Thyroid gland (tissue), 4 donors: ENCODE results near the gene HESX1. TPM values are rescaled to one million over a fixed set of nuclear protein-coding genes. Genes with fewer than 3 reads are reported as not detected.

ENCODE experiments used
- DNase-seq, 2 donors: peaks; one replicate each; pipeline ENCODE4 v3.0.0-alpha.2; 2019
- H3K27ac ChIP-seq, 3 donors: fragments of 200-600 bp; sonication (generic); 1 replicate in 2 of 3; 2 replicates in 1 of 3; pipeline ENCODE4 v1.5.1; 2016 to 2019; ENCODE audit warnings: mild to moderate bottlenecking in 1 of 3, moderate library complexity in 1 of 3
- H3K27me3 ChIP-seq: fragments of 200-600 bp; sonication (generic); one replicate; pipeline ENCODE4 v1.5.1; 2019
- H3K36me3 ChIP-seq, 2 donors: fragments of 200-600 bp; sonication (generic); one replicate each; pipeline ENCODE4 v1.5.1; 2016 to 2019
- H3K4me1 ChIP-seq, 2 donors: fragments of 200-600 bp; sonication (generic); one replicate each; pipeline ENCODE4 v1.5.1; 2017 to 2019
- H3K4me3 ChIP-seq, 3 donors: fragments of 200-600 bp; sonication (generic); replicated peaks in 1 of 3; 1 replicate in 2 of 3; 2 replicates in 1 of 3; pipeline ENCODE4 v1.5.1; 2016; ENCODE audit warnings: mild to moderate bottlenecking in 1 of 3
- H3K9me3 ChIP-seq: fragments of 200-600 bp; sonication (generic); one replicate; pipeline ENCODE4 v1.5.1; 2017
- CTCF ChIP-seq, 6 experiments: fragments of 200-600 bp in 3 of 6; fragments of 450-650 bp in 3 of 6; sonication (generic) in 3 of 6; IDR thresholded peaks; one replicate each; pipeline ENCODE4 v1.5.1; 2016 to 2019; ENCODE audit warnings: antibody characterized with exemption in 6 of 6, mild to moderate bottlenecking in 2 of 6, inconsistent platforms in 1 of 6, moderate library complexity in 1 of 6
- POLR2A ChIP-seq, 2 donors: fragments of 450-650 bp; IDR thresholded peaks; one replicate each; pipeline ENCODE4 v1.6.1; 2017; ENCODE audit warnings: antibody characterized with exemption in 2 of 2, mild to moderate bottlenecking in 2 of 2, moderate library complexity in 1 of 2
- WGBS, 2 donors: methylation state at CpG; one replicate each; pipeline ENCODE4 v1.1.5; 2017; 5-methylcytosine and 5-hydroxymethylcytosine counted together
- intact Hi-C: fragments of 100-400 bp; cut with DNase I; formaldehyde crosslinking; loops from one replicate; pipeline ENCODE4 v1.15.1; 2023
- total RNA-seq, 4 donors: library from RNA; depleted of rRNA; stranded (reverse); fragments of >200 nt; gene quantifications; one replicate each; pipeline ENCODE4 v1.2.3, GENCODE V29; 2016

Gene HESX1
- total RNA-seq, 4 donors from 2014 or later = 0.56 to 1.6 TPM; not detected in 2

GRCh38 chr3:57221883-57222282 lies 22.1 kb upstream of the HESX1 start:
- no peaks in the 10 kb centered on the region for H3K27me3 ChIP-seq
- intact Hi-C loops = loop anchor here (5.0 kb wide), 1 partner anchor 120 kb away; no protein-coding TSS in a partner anchor
- WGBS, 2 donors = 56 to 59% methylated on average over 2 of the region's 2 CpGs
- no peak for DNase-seq
- H3K9me3 ChIP-seq = no peaks in the 10 kb centered on the region
- H3K4me3 ChIP-seq = no peak overlapping the region
- no peak overlapping the region for H3K27ac ChIP-seq
- TF ChIP-seq CTCF (IDR thresholded peaks at IDR 0.05) (no peak), POLR2A (IDR thresholded peaks at IDR 0.05) (no peak)
- H3K36me3 ChIP-seq = no peaks in the 10 kb centered on the region
- no peaks in the 10 kb centered on the region for H3K4me1 ChIP-seq

- no peak for DNase-seq
- TF ChIP-seq POLR2A (IDR thresholded peaks at IDR 0.05) (no peak), CTCF (IDR thresholded peaks at IDR 0.05) (no peak)
- H3K4me1 ChIP-seq = no peaks in the 10 kb centered on the region
- H3K27ac ChIP-seq = no peak overlapping the region
- no peak overlapping the region for H3K4me3 ChIP-seq
- no peaks in the 10 kb centered on the region for H3K36me3 ChIP-seq
- H3K27me3 ChIP-seq = no peaks in the 10 kb centered on the region
- 90 to 96% methylated on average over 2 of the region's 2 CpGs for WGBS, 2 donors
- no peaks in the 10 kb centered on the region for H3K9me3 ChIP-seq
- intact Hi-C loops = no loop called here
These were observed 6.6 kb upstream of the HESX1 start for GRCh38 chr3:57206423-57206822.

DNA sequence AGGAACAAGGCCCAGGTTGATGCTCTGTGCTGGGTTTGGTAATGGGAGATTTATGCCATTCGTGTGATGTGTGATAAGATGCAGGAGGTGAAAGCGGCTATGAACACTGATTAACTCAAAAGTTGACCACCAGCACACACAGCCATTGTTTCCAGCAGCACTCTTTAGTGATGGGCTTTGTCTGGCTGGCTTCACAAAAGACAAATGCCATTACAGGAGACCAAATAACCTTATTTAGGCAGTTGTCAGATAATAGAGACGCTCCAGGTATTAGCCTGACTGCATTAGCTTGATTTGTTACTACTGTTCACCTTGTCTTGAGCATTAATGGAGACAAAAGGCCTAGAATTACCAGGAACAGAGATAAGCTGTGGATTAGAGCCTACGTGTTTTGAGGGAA lies 5.1 kb downstream of the HESX1 start:
- intact Hi-C loops = no loop called here
- 86 to 87% methylated on average over 4 of the region's 4 CpGs for WGBS, 2 donors
- H3K4me1 ChIP-seq = no peaks in the 10 kb centered on the region

GRCh38 chr3:57192028-57192427 lies 7.8 kb downstream of the HESX1 start:
- Histone ChIP-seq H3K27me3 (no peaks in the 10 kb centered on the region), H3K9me3 (no peaks in the 10 kb centered on the region), H3K36me3 (no peaks in the 10 kb centered on the region), H3K27ac (no peak overlapping the region), H3K4me1 (no peaks in the 10 kb centered on the region), H3K4me3 (no peak overlapping the region)
- TF ChIP-seq CTCF (IDR thresholded peaks at IDR 0.05) (no peak), POLR2A (IDR thresholded peaks at IDR 0.05) (no peak)
- no peak for DNase-seq
- intact Hi-C loops = no loop called here
- WGBS, 2 donors = 97 to 99% methylated on average over 3 of the region's 3 CpGs

More for the DNA sequence above, 5.1 kb downstream of the HESX1 start:
- H3K4me3 ChIP-seq = no peak overlapping the region
- no peaks in the 10 kb centered on the region for H3K27me3 ChIP-seq
- DNase-seq = no peak
- TF ChIP-seq CTCF (IDR thresholded peaks at IDR 0.05) (no peak), POLR2A (IDR thresholded peaks at IDR 0.05) (no peak)
- no peaks in the 10 kb centered on the region for H3K9me3 ChIP-seq
- H3K27ac ChIP-seq = no peak overlapping the region
- H3K36me3 ChIP-seq = no peaks in the 10 kb centered on the region

- no peaks in the 10 kb centered on the region for H3K36me3 ChIP-seq
- DNase-seq = no peak
- TF ChIP-seq CTCF (IDR thresholded peaks at IDR 0.05) = no peak
- no peak for TF ChIP-seq POLR2A (IDR thresholded peaks at IDR 0.05)
- no peaks in the 10 kb centered on the region for H3K4me1 ChIP-seq
- WGBS, 2 donors = 35 to 42% methylated on average over 6 of the region's 6 CpGs
- H3K9me3 ChIP-seq = no peaks in the 10 kb centered on the region
- no peak overlapping the region for H3K27ac ChIP-seq
- H3K27me3 ChIP-seq = no peaks in the 10 kb centered on the region
- intact Hi-C loops = no loop called here
- H3K4me3 ChIP-seq = no peak overlapping the region
These were observed 15.3 kb downstream of the HESX1 start for GRCh38 chr3:57184526-57184925.
